Testis (tissue), 3 donors: ENCODE data around the gene PPIL6. TPM values are rescaled to one million over a fixed set of nuclear protein-coding genes. Genes with fewer than 3 reads are reported as not detected.

ENCODE experiments used
- DNase-seq: peaks from one replicate; pipeline ENCODE4 v3.0.0-alpha.2; 2019
- H3K27ac ChIP-seq, 2 donors: fragments of 200-600 bp; sonication (generic); one replicate each; pipeline ENCODE4 v1.5.1; 2019
- H3K27me3 ChIP-seq: fragments of 200-600 bp; sonication (generic); one replicate; pipeline ENCODE4 v1.5.1; 2019
- H3K36me3 ChIP-seq: fragments of 200-600 bp; sonication (generic); one replicate; pipeline ENCODE4 v1.5.1; 2017; ENCODE audit warnings: low read depth; ENCODE audit errors: missing control alignments
- H3K4me1 ChIP-seq: fragments of 200-600 bp; sonication (generic); one replicate; pipeline ENCODE4 v1.5.1; 2019
- H3K4me3 ChIP-seq, 2 donors: fragments of 200-600 bp; sonication (generic); one replicate each; pipeline ENCODE4 v1.5.1; 2017 to 2019
- H3K9me3 ChIP-seq: fragments of 200-600 bp; sonication (generic); one replicate; pipeline ENCODE4 v1.5.1; 2017
- POLR2A ChIP-seq: fragments of 450-650 bp; IDR thresholded peaks from one replicate; pipeline ENCODE4 v1.6.1; 2017; ENCODE audit warnings: antibody characterized with exemption, mild to moderate bottlenecking, moderate library complexity
- WGBS, 2 donors: methylation state at CpG; one replicate each; pipeline ENCODE4 v1.1.5; 2018; 5-methylcytosine and 5-hydroxymethylcytosine counted together
- intact Hi-C: fragments of 100-400 bp; cut with DNase I; formaldehyde crosslinking; loops from one replicate; pipeline ENCODE4 v1.15.1; 2023; ENCODE audit warnings: low total_unique reads
- polyA plus RNA-seq: library from polyadenylated mRNA; stranded (reverse); fragments of 350-450 nt; fragmentation: Illumina TruSeq; extraction: RNeasy Lipid Tissue Mini Kit (QIAGEN cat#74804); gene quantifications from one replicate; pipeline ENCODE4 v1.2.3, GENCODE V29; 2014; ENCODE audit warnings: low read depth, low replicate concordance; ENCODE audit not compliant: insufficient read depth
- total RNA-seq, 2 donors: library from RNA; depleted of rRNA; stranded (reverse); fragments of >200 nt; gene quantifications; one replicate each; pipeline ENCODE4 v1.2.3, GENCODE V29; 2016
- TF ChIP-seq, protein P1 (sequence below), 3 experiments: fragments of 450-650 bp in 2 of 3; fragments of 200-600 bp in 1 of 3; sonication (generic) in 1 of 3; IDR thresholded peaks; one replicate each; pipeline ENCODE4 v1.5.1; 2016 to 2019; ENCODE audit warnings: antibody characterized with exemption in 3 of 3, mild to moderate bottlenecking in 2 of 3, moderate library complexity in 1 of 3

The PPIL6 gene
- total and polyA plus RNA-seq, 3 donors from 2014 or later = 15.2 to 54.6 (median 26.7) TPM

DNA sequence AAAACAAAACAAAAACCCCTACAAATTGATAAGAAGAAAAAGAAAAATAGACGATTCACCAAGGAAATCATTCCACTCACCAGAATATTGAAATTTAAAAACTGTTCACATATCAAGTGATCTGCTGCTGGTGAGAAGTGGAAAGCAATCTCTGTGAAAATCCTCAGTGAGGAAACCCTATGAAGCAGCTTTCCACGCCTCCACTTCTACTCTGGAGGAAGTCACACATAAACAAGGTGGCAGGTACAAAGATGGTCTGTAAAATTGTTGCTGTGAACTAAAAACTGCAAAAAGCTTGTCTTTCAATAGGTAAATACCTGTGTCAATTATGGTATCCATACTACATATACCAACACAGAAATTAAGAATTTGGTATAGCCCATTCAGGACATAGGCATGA, 76.7 kb downstream of the PPIL6 start:
- no peak for DNase-seq
- intact Hi-C loops = no loop called here
- WGBS, 2 donors = 91 to 100% methylated on average over 2 of the region's 2 CpGs
- Histone ChIP-seq H3K4me3 (no peak overlapping the region), H3K27me3 (no peaks in the 10 kb centered on the region), H3K9me3 (no peaks in the 10 kb centered on the region), H3K4me1 (no peaks in the 10 kb centered on the region), H3K36me3 (no peaks in the 10 kb centered on the region), H3K27ac (no peak overlapping the region)
- TF ChIP-seq POLR2A = no peak

DNA sequence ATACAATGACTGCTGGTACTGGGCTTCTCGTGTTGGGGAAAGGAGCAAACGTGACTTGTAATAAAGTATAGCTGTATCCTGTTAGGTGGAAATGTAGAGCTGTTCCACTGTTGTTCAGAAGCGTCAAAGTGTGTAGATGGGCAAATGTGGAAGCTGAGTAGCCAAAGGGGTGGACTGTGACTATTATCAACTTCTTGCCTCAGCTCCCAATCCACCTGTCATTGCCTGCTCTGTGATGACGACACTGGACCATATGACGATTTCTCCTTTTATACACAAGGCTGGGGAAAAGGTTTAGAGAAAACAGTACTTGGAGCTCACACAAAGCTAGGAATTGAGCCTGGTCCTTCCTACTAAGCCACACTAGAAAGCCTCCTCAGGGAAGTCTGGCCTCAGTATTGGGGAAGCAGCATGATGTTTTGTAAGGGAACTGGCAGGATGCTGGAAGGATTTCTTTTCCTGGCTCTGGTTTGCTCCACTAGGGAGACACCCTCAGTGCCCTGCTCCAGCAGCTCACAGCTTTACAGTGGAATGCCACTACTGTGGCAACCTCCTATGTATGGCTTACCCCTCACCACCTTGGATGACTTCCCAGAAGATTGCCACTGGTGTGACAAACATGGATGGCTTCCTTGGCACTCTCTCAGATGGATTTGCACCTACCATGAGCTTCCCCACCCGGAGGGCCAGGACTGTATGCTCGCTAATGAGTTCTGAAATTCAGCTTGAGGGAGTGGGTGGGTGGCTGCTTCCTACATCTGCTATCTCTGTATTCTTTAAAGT, 78.1 kb downstream of the PPIL6 start:
- H3K9me3 ChIP-seq = no peaks in the 10 kb centered on the region
- H3K36me3 ChIP-seq = no peaks in the 10 kb centered on the region
- H3K27ac ChIP-seq = no peak overlapping the region
- no peaks in the 10 kb centered on the region for H3K4me1 ChIP-seq
- H3K27me3 ChIP-seq = no peaks in the 10 kb centered on the region
- no peak overlapping the region for H3K4me3 ChIP-seq
- TF ChIP-seq, protein P1, sequence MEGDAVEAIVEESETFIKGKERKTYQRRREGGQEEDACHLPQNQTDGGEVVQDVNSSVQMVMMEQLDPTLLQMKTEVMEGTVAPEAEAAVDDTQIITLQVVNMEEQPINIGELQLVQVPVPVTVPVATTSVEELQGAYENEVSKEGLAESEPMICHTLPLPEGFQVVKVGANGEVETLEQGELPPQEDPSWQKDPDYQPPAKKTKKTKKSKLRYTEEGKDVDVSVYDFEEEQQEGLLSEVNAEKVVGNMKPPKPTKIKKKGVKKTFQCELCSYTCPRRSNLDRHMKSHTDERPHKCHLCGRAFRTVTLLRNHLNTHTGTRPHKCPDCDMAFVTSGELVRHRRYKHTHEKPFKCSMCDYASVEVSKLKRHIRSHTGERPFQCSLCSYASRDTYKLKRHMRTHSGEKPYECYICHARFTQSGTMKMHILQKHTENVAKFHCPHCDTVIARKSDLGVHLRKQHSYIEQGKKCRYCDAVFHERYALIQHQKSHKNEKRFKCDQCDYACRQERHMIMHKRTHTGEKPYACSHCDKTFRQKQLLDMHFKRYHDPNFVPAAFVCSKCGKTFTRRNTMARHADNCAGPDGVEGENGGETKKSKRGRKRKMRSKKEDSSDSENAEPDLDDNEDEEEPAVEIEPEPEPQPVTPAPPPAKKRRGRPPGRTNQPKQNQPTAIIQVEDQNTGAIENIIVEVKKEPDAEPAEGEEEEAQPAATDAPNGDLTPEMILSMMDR (IDR thresholded peaks at IDR 0.05) = no peak
- TF ChIP-seq POLR2A = no peak
- no peak for DNase-seq
- intact Hi-C loops = no loop called here
- WGBS, 2 donors = 92 to 94% methylated on average over 7 of the region's 7 CpGs

DNA sequence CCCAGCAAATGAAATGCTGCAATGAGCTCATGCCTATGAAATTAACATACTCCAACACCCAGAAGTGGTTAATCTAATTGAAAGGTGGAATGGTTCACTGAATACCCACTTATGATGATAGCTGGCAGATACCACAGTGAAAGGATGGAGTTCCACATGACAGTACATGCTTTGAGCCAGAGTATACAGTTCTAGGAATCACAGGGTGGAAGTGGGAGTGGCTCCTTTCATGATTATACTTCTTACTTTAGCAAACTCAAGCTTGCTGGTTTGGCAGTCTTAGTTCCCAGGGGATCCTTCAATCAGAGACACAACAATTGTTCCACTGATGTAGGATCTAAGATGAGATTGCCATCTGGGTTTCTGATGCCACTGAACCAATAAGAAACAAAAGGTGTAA, 79.6 kb downstream of the PPIL6 start:
- Histone ChIP-seq H3K36me3 (no peaks in the 10 kb centered on the region), H3K9me3 (no peaks in the 10 kb centered on the region), H3K27ac (no peak overlapping the region), H3K27me3 (no peaks in the 10 kb centered on the region), H3K4me3 (no peak overlapping the region), H3K4me1 (no peaks in the 10 kb centered on the region)
- DNase-seq = no peak
- TF ChIP-seq POLR2A = no peak
- TF ChIP-seq, protein P1 (IDR thresholded peaks at IDR 0.05) = no peak
- intact Hi-C loops = no loop called here

DNA sequence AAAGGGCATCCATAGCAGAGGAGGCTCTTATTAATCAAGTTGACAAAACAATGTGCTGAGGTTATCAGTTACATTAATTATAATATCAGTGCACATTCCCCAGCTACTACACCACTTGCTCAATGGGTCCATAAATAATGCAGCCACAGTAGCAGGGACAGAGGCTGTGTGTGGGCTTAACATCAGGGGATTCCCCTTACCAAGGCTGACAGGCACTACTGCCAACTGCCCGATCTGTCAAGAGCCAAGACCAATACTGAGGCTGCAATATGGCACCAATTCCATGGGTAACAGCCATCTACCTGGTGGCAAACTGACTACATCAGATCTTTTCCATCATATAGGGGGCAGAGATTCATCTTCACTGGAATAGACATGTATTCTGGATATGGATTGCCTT, 80.1 kb downstream of the PPIL6 start:
- no peak for TF ChIP-seq POLR2A
- TF ChIP-seq, protein P1 (IDR thresholded peaks at IDR 0.05) = no peak
- Histone ChIP-seq H3K4me3 (no peak overlapping the region), H3K27me3 (no peaks in the 10 kb centered on the region), H3K9me3 (no peaks in the 10 kb centered on the region), H3K36me3 (no peaks in the 10 kb centered on the region), H3K27ac (no peak overlapping the region), H3K4me1 (no peaks in the 10 kb centered on the region)
- 100% methylated on average over 1 of the region's 1 CpG for WGBS, 2 donors
- no peak for DNase-seq
- intact Hi-C loops = no loop called here

DNA sequence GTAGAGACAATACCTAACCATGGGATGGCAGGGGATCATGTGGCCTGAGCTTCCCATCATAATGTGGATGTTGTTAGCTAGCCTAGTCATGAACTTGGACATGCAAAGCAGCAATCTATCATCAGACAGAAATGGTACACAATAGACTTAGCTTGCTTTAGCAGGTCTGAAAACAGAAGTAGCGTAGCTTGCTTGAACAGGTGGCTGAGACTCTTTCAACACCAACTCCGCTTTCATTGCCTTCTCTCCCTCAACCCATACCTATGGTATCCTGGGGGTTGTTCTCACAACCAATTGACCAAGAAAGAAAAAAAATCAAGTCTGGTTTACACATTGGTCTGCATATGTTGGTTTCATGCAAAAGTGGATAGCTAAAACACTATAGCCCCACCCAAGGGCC, 81.2 kb downstream of the PPIL6 start:
- intact Hi-C loops = no loop called here
- H3K4me1 ChIP-seq = no peaks in the 10 kb centered on the region
- no peak overlapping the region for H3K27ac ChIP-seq
- TF ChIP-seq POLR2A = no peak
- TF ChIP-seq, protein P1 (IDR thresholded peaks at IDR 0.05) = no peak
- no peaks in the 10 kb centered on the region for H3K36me3 ChIP-seq
- no peak for DNase-seq
- H3K9me3 ChIP-seq = no peaks in the 10 kb centered on the region
- no peaks in the 10 kb centered on the region for H3K27me3 ChIP-seq
- WGBS, 2 donors = 94 to 96% methylated on average over 2 of the region's 2 CpGs
- no peak overlapping the region for H3K4me3 ChIP-seq
